LNCaP clone FGC (cell line): ENCODE results near the gene KNL1.
A peak's percentile ranks its signal among the peaks of the same experiment; 100 is the strongest.

Experiments
- DNase-seq: peaks from one replicate; pipeline ENCODE4 v3.0.0-alpha.2; 2011; ENCODE audit warnings: low read depth
- H3K4me3 ChIP-seq: 2 replicates; pipeline ENCODE4 v1.5.1; 2011; ENCODE audit warnings: mild to moderate bottlenecking, low read depth, low read length, control low read depth
- CTCF ChIP-seq: IDR thresholded peaks from 2 replicates; pipeline ENCODE4 v1.5.1; 2012; ENCODE audit warnings: mild to moderate bottlenecking; ENCODE audit not compliant: control insufficient read depth, insufficient read depth; ENCODE audit errors: extremely low read depth

Gene KNL1

GRCh38 chr15:40582726-40583246 is 11.3 kb upstream of the KNL1 start:
- peak overlapping the region; percentile 28 for H3K4me3 ChIP-seq
- TF ChIP-seq CTCF = no peak
- DNase-seq = no peak

- no peak for TF ChIP-seq CTCF
- no peak overlapping the region for H3K4me3 ChIP-seq
- no peak for DNase-seq
These were observed 9.9 kb upstream of the KNL1 start for GRCh38 chr15:40584191-40584590.

- no peak for TF ChIP-seq CTCF
- H3K4me3 ChIP-seq = no peak overlapping the region
- no peak for DNase-seq
These were observed 3.4 kb upstream of the KNL1 start for GRCh38 chr15:40590667-40591050.

GRCh38 chr15:40591389-40591788 is 2.7 kb upstream of the KNL1 start:
- no peak overlapping the region for H3K4me3 ChIP-seq
- TF ChIP-seq CTCF = no peak
- DNase-seq = no peak

GRCh38 chr15:40593165-40593564 is 884 bp upstream of the KNL1 start:
- no peak for DNase-seq
- H3K4me3 ChIP-seq = no peak overlapping the region
- no peak for TF ChIP-seq CTCF

- DNase-seq = no peak
- peak overlapping the region; percentile 63 for H3K4me3 ChIP-seq
- TF ChIP-seq CTCF = no peak
These were observed 384 bp downstream of the KNL1 start for GRCh38 chr15:40594429-40594836.

GRCh38 chr15:40595219-40595618 is 1.2 kb downstream of the KNL1 start:
- TF ChIP-seq CTCF = no peak
- peak overlapping the region; percentile 63 for H3K4me3 ChIP-seq
- DNase-seq = no peak
